ENCODE measurements around the gene SELENOO. TPM values are rescaled to one million over a fixed set of nuclear protein-coding genes. Genes with fewer than 3 reads are reported as not detected.
A peak's percentile ranks its signal among the peaks of the same experiment; 100 is the strongest.

SELENOO gene
- total and polyA plus RNA-seq, 2 donors (not counting 1 experiment from before 2014, with no cell fraction given), result 62.1 to 74.6 TPM

- POLR2A ChIA-PET, result interaction anchor here (0.6 kb wide), 1 partner anchor 282 kb away, joined by 4 read pairs; no protein-coding TSS in a partner anchor
- ATAC-seq (ENCODE audit: low read depth) (no peak), DNase-seq (peak; percentile 34)
- Histone ChIP-seq H3K27me3 (replicated peaks in 1 of 4; ENCODE audit: control extremely low read depth in 1 of 4, control insufficient read depth in 3 of 4, insufficient read depth in 4 of 4, low read length in 3 of 4) (no peaks in the 10 kb centered on the region), H3K9me3 (ENCODE audit: control extremely low read depth in 1 of 3, control insufficient read depth in 2 of 3, insufficient read depth in 1 of 3, low read length in 2 of 3) (no peaks in the 10 kb centered on the region), H3K4me1 (ENCODE audit: control insufficient read depth in 2 of 2, insufficient read depth in 2 of 2, low read length in 2 of 2) (no peaks in the 10 kb centered on the region), H3K4me2 (replicated peaks; ENCODE audit: low read depth, low read length, poor library complexity, severe bottlenecking) (no peak overlapping the region), H4K20me1 (ENCODE audit: control insufficient read depth, insufficient read depth, low read length, poor library complexity, severe bottlenecking) (peaks cover 22% of the 10 kb centered on the region), H2AFZ (ENCODE audit: insufficient read depth, low read depth, low read length, poor library complexity, severe bottlenecking) (no peak overlapping the region), H3K27ac (ENCODE audit: low read length in 2 of 2) (no peak overlapping the region), H3K4me3 (ENCODE audit: control extremely low read depth in 1 of 5, extremely low read depth in 1 of 5, insufficient read depth in 1 of 5, low read depth in 2 of 5, low read length in 4 of 5) (no peak overlapping the region), H3K9ac (ENCODE audit: low read length) (no peak overlapping the region), H3K79me2 (ENCODE audit: control insufficient read depth, insufficient read depth, low read length) (no peaks in the 10 kb centered on the region), H3K36me3 (replicated peaks in 1 of 2; ENCODE audit: control extremely low read depth in 1 of 2, control insufficient read depth in 1 of 2, extremely low read depth in 1 of 2, insufficient read depth in 2 of 2, low read length in 1 of 2) (peaks cover 0 to 75% of the 10 kb centered on the region in 2 experiments)
- Mint-ChIP-seq H3K27ac (no peak overlapping the region), H3K27me3 (no peaks in the 10 kb centered on the region), H3K4me3 (no peak overlapping the region), H3K4me1 (peaks cover 2% of the 10 kb centered on the region), H3K9me3 (ENCODE audit: insufficient read depth) (no peaks in the 10 kb centered on the region)
- CTCF ChIA-PET, result interaction anchor here (3.5 kb wide), 1 partner anchor 69 kb away, joined by 11 read pairs; no protein-coding TSS in a partner anchor
- intact Hi-C loops (cut with micrococcal nuclease), result no loop called here
- WGBS (ENCODE audit: insufficient coverage), result 88% methylated on average over 43 of the region's 43 CpGs
- no peak for TF ChIP-seq CTCF (IDR thresholded peaks at IDR 0.05)
- no peak for TF ChIP-seq EZH2 (IDR thresholded peaks at IDR 0.05; ENCODE audit: borderline replicate concordance, insufficient read depth, low read depth, low read length, poor library complexity, severe bottlenecking)
These were observed 17.6 kb downstream of the SELENOO start for GRCh38 chr22:50218153-50218995.
